HEK293T (cell line): ENCODE data around the gene CDK5RAP2.

Source experiments
- CTCF ChIA-PET: fragments of 350-600 bp; formaldehyde crosslinking; extraction: SDS; loops from one replicate; lab custom pipeline; 2021; ENCODE audit warnings: antibody characterized with exemption, inconsistent platforms; lab: Yijun Ruan, JAX
- POLR2A ChIA-PET: fragments of 350-600 bp; formaldehyde crosslinking; extraction: SDS; loops from one replicate; lab custom pipeline; 2020; ENCODE audit warnings: antibody characterized with exemption, inconsistent platforms; lab: Yijun Ruan, JAX
- DNase-seq: peaks from one replicate; pipeline ENCODE4 v3.0.0; 2012; ENCODE audit warnings: mixed read lengths; ENCODE audit errors: extremely low spot score
- ARNT ChIP-seq: fragments of 450-650 bp; IDR thresholded peaks from 2 replicates; pipeline ENCODE4 v1.6.1; 2017; ENCODE audit warnings: mild to moderate bottlenecking
- BHLHE40 ChIP-seq: fragments of 450-650 bp; IDR thresholded peaks from 2 replicates; pipeline ENCODE4 v1.6.1; 2016; ENCODE audit warnings: mild to moderate bottlenecking, moderate library complexity, borderline replicate concordance
- CTBP1 ChIP-seq: fragments of 450-650 bp; IDR thresholded peaks from 2 replicates; pipeline ENCODE4 v1.6.1; 2016; ENCODE audit warnings: borderline replicate concordance
- ELF4 ChIP-seq: fragments of 450-650 bp; IDR thresholded peaks from 2 replicates; pipeline ENCODE4 v1.6.1; 2017; ENCODE audit warnings: antibody characterized with exemption
- FOXA1 ChIP-seq: fragments of 450-650 bp; IDR thresholded peaks from 2 replicates; pipeline ENCODE4 v1.6.1; 2016; ENCODE audit warnings: mild to moderate bottlenecking
- FOXK2 ChIP-seq: fragments of 450-650 bp; IDR thresholded peaks from 2 replicates; pipeline ENCODE4 v1.6.1; 2016; ENCODE audit warnings: mild to moderate bottlenecking
- FOXM1 ChIP-seq: fragments of 450-650 bp; IDR thresholded peaks from 2 replicates; pipeline ENCODE4 v1.6.1; 2017; ENCODE audit warnings: mild to moderate bottlenecking, borderline replicate concordance
- HDGF ChIP-seq: fragments of 450-650 bp; IDR thresholded peaks from 2 replicates; pipeline ENCODE4 v1.6.1; 2017; ENCODE audit warnings: antibody characterized with exemption, borderline replicate concordance
- L3MBTL2 ChIP-seq: fragments of 450-650 bp; conservative IDR thresholded peaks from 2 replicates; pipeline ENCODE4 v1.6.1; 2016; ENCODE audit warnings: mild to moderate bottlenecking
- LEF1 ChIP-seq: fragments of 450-650 bp; IDR thresholded peaks from 2 replicates; pipeline ENCODE4 v1.6.1; 2017; ENCODE audit warnings: mild to moderate bottlenecking, borderline replicate concordance
- NFRKB ChIP-seq: fragments of 450-650 bp; IDR thresholded peaks from 2 replicates; pipeline ENCODE4 v1.6.1; 2016; ENCODE audit warnings: mild to moderate bottlenecking, moderate library complexity
- PKNOX1 ChIP-seq: fragments of 450-650 bp; IDR thresholded peaks from 2 replicates; pipeline ENCODE4 v1.6.1; 2016
- SP1 ChIP-seq: fragments of 450-650 bp; IDR thresholded peaks from 2 replicates; pipeline ENCODE4 v1.6.1; 2017
- SUZ12 ChIP-seq: fragments of 450-650 bp; IDR thresholded peaks from 2 replicates; pipeline ENCODE4 v1.6.1; 2016; ENCODE audit warnings: mild to moderate bottlenecking
- TARDBP ChIP-seq: fragments of 450-650 bp; IDR thresholded peaks from 2 replicates; pipeline ENCODE4 v1.6.1; 2016
- ZNF384 ChIP-seq: fragments of 450-650 bp; IDR thresholded peaks from 2 replicates; pipeline ENCODE4 v1.6.1; 2016

The CDK5RAP2 gene

GRCh38 chr9:120418315-120418714 is 161.7 kb downstream of the CDK5RAP2 start:
- ChIA-PET CTCF (no interaction called here), POLR2A (no interaction called here)
- no peak for DNase-seq
- TF ChIP-seq BHLHE40 (no peak), HDGF (no peak), SUZ12 (no peak), ELF4 (no peak), LEF1 (no peak), FOXA1 (no peak), TARDBP (no peak), SP1 (no peak), L3MBTL2 (no peak), NFRKB (no peak), FOXK2 (no peak), PKNOX1 (no peak), ARNT (no peak), CTBP1 (no peak), ZNF384 (no peak), FOXM1 (no peak)

- ChIA-PET CTCF (no interaction called here), POLR2A (no interaction called here)
- no peak for DNase-seq
- TF ChIP-seq ELF4: no peak
- TF ChIP-seq HDGF: no peak
- TF ChIP-seq NFRKB: no peak
- TF ChIP-seq CTBP1: no peak
- TF ChIP-seq ZNF384: no peak
- no peak for TF ChIP-seq ARNT
Observed at GRCh38 chr9:120416781-120417427, 163.1 kb downstream of the CDK5RAP2 start.

- TF ChIP-seq SUZ12 (no peak), CTBP1 (no peak), FOXK2 (no peak), SP1 (no peak), FOXA1 (no peak), BHLHE40 (no peak), L3MBTL2 (no peak), LEF1 (no peak), PKNOX1 (no peak), NFRKB (no peak), ELF4 (no peak), ZNF384 (no peak), ARNT (no peak), TARDBP (no peak), HDGF (no peak), FOXM1 (no peak)
- ChIA-PET CTCF (no interaction called here), POLR2A (no interaction called here)
- DNase-seq: no peak
Observed at GRCh38 chr9:120413121-120414048, 166.6 kb downstream of the CDK5RAP2 start.

- CTCF ChIA-PET: interaction anchor here (0.7 kb wide), 1 partner anchor 1562 kb away, joined by 3 read pairs; no protein-coding TSS in a partner anchor
- TF ChIP-seq PKNOX1 (no peak), LEF1 (no peak), BHLHE40 (no peak), SUZ12 (no peak), FOXA1 (no peak), SP1 (no peak), CTBP1 (no peak), FOXM1 (no peak), L3MBTL2 (no peak), ZNF384 (no peak)
- no peak for DNase-seq
- POLR2A ChIA-PET: no interaction called here
Observed at GRCh38 chr9:120412425-120412951, 167.5 kb downstream of the CDK5RAP2 start.

GRCh38 chr9:120411862-120412424 is 168.0 kb downstream of the CDK5RAP2 start:
- TF ChIP-seq CTBP1 (no peak), LEF1 (no peak), ZNF384 (no peak), NFRKB (no peak), SP1 (no peak), FOXM1 (no peak), BHLHE40 (no peak), L3MBTL2 (no peak), TARDBP (no peak), ELF4 (no peak), ARNT (no peak), FOXA1 (no peak), FOXK2 (no peak), HDGF (no peak), SUZ12 (no peak), PKNOX1 (no peak)
- CTCF ChIA-PET: interaction anchor here (0.7 kb wide), 1 partner anchor 1562 kb away, joined by 3 read pairs; no protein-coding TSS in a partner anchor
- POLR2A ChIA-PET: no interaction called here
- no peak for DNase-seq
